ENCODE measurements around the gene KCNJ2. TPM values are rescaled to one million over a fixed set of nuclear protein-coding genes. Genes with fewer than 3 reads are reported as not detected.

Gene KCNJ2
- total RNA-seq, 1 experiment from 2014 or later: 1.6 TPM

- TF ChIP-seq ARID4B (CRISPR knock-in tag; IDR thresholded peaks at IDR 0.05; ENCODE audit: borderline replicate concordance): no peak
- TF ChIP-seq NR2C2 (CRISPR knock-in tag; IDR thresholded peaks at IDR 0.05): no peak
- no peak for TF ChIP-seq ZNF512 (CRISPR knock-in tag; IDR thresholded peaks at IDR 0.05; ENCODE audit: borderline replicate concordance)
- no peak for TF ChIP-seq FOXP4 (CRISPR knock-in tag; IDR thresholded peaks at IDR 0.05)
- no peak for TF ChIP-seq TP53 (CRISPR knock-in tag; IDR thresholded peaks at IDR 0.05)
Measured at GRCh38 chr17:70169709-70170597, 621 bp downstream of the KCNJ2 start (continued).

- H3K27ac Mint-ChIP-seq: no peak overlapping the region
- H3K9me3 Mint-ChIP-seq: 0 out of 2 replicates have a peak, but pooled peaks cover 3% of the 10 kb centered on the region
- ChIA-PET CTCF (interaction anchor here (0.6 to 0.7 kb wide), 2 partner anchors 97 to 562 kb away, joined by 4 to 7 read pairs; no protein-coding TSS in a partner anchor), POLR2A (no interaction called here)
- H3K27me3 Mint-ChIP-seq (ENCODE audit: low read depth): peaks cover 40% of the 10 kb centered on the region
- DNase-seq (ENCODE audit: low spot score) (no peak), ATAC-seq (no peak)
- peaks cover 28% of the 10 kb centered on the region for H3K4me1 Mint-ChIP-seq
- no peak overlapping the region for H3K4me3 Mint-ChIP-seq
- H3K36me3 Mint-ChIP-seq: peaks cover 10% of the 10 kb centered on the region; the same call in 1 of the 2 replicates
- TF ChIP-seq STAT6 (CRISPR knock-in tag; conservative IDR thresholded peaks at IDR 0.05; ENCODE audit: low read depth): no peak
- no peak for TF ChIP-seq FOXP4 (CRISPR knock-in tag; IDR thresholded peaks at IDR 0.05)
- TF ChIP-seq HMGA2 (CRISPR knock-in tag; IDR thresholded peaks at IDR 0.05): no peak
- no peak for TF ChIP-seq CREB1 (CRISPR knock-in tag; IDR thresholded peaks at IDR 0.05)
- no peak for TF ChIP-seq ZMAT4 (CRISPR knock-in tag; IDR thresholded peaks at IDR 0.05)
- TF ChIP-seq ERG (CRISPR knock-in tag; IDR thresholded peaks at IDR 0.05): no peak
- no peak for TF ChIP-seq AR (CRISPR knock-in tag; IDR thresholded peaks at IDR 0.05)
- no peak for TF ChIP-seq MYBL2 (CRISPR knock-in tag; IDR thresholded peaks at IDR 0.05)
- no peak for TF ChIP-seq FOXP1 (CRISPR knock-in tag; IDR thresholded peaks at IDR 0.05; ENCODE audit: borderline replicate concordance)
- TF ChIP-seq SMAD4 (CRISPR knock-in tag; IDR thresholded peaks at IDR 0.05): no peak
Measured at GRCh38 chr17:70171159-70171558, 1.8 kb downstream of the KCNJ2 start.

Measured in WTC11 (cell line).